ENCODE measurements around the gene EPHA7. TPM values are rescaled to one million over a fixed set of nuclear protein-coding genes. Genes with fewer than 3 reads are reported as not detected.

EPHA7 gene
- total RNA-seq, 2 experiments from 2014 or later: not detected

DNA sequence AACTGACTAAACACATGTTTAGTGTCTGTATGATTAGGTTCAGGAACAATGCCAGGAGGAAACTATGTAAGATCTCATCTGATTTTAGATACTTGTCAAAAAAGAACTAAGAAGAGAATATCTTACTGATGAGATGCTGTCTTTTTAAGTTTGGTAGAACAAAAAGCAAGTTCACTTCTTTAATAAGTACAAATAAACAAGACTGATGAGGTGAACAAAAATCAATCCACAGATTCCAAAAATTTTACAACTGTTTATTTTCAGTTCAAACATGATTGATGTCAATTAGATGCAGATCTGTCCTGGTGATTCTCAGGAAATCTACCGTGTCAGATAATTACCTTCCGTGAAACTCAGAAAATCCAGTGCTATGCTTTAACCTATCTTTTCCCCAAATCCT, 24.9 kb downstream of the EPHA7 start:
- ChIA-PET CTCF (no interaction called here), POLR2A (no interaction called here)

GRCh38 chr6:93393554-93394074, 25.7 kb downstream of the EPHA7 start:
- CTCF ChIA-PET: no interaction called here
- POLR2A ChIA-PET: no interaction called here

DNA sequence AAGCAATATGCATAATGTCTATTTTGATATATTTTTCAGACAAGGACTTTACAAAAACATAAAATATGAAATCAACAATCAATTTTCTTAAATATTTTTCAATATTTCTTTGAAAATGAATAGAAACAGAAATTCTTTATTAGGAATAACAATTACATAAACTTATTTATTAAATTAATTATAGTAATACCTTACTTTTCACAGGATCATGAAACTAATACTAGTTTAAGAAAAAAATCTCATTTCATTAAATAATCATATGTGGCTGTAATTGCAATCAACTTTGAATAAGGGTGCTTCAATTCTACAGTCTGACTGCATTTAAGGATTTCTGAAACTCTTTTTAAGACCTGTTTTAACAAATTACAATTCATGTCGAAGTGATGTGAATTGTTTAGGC, 26.6 kb downstream of the EPHA7 start:
- POLR2A ChIA-PET: no interaction called here
- CTCF ChIA-PET: no interaction called here

DNA sequence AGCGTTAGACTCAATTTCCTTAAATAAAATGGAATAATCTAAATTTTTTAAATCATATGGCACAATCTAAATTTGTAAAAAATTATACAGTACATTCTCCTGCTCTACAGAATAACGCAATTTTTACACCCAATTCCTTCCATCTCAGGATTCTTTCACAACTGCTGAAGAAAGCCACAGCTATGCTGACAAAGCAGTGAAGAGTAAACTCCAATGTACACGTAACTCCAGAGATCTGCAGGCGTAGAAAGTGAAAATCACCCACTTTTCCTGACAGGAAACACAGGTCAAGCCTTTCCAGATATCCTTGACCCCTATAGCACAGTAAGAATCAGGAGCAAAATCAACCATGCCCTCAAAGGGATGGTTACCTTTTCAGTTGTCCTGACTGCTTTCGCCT, 27.4 kb downstream of the EPHA7 start:
- ChIA-PET CTCF (no interaction called here), POLR2A (no interaction called here)

- ChIA-PET CTCF (no interaction called here), POLR2A (no interaction called here)
Observed at GRCh38 chr6:93389192-93389591, 30.2 kb downstream of the EPHA7 start.

GRCh38 chr6:93388070-93388469, 31.3 kb downstream of the EPHA7 start:
- ChIA-PET POLR2A (no interaction called here), CTCF (no interaction called here)

- ChIA-PET CTCF (no interaction called here), POLR2A (no interaction called here)
Observed at GRCh38 chr6:93376026-93376540, 43.3 kb downstream of the EPHA7 start.

DNA sequence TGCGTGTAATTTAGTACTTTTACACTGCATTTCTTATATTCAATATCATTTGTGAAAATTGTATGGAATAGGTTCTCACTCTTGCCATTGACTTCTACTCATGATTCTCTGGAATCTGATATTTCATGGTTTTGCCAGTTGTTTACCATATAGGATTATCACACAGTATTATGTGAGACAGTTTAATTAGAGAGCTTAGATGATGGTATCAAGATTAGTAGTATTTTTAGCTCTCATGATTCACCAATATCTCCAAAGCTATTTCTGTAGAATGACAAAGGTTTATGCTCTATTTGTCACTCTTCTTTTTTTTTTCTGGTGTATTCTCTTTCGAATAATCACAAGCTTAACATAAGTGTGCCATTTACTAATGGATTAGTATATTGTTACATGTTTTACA, 45.9 kb downstream of the EPHA7 start:
- POLR2A ChIA-PET: no interaction called here
- CTCF ChIA-PET: no interaction called here

DNA sequence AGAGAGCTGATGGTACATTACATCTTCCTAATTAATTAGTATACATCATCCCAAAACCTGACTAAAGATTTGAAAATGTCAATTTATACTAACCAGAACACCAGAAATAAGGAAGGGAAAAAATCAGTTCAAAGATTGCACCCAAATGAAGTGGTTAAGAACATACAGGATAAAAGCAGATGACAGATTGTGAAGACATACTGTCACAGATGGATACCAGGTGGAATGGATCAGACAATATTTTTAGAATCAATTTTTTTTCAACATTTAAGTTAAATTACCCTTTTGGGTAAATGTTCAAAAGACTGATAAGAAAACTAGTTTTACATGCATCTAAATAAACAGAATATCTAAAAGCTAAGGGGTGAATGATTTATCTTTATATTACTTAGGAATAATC, 47.6 kb downstream of the EPHA7 start:
- CTCF ChIA-PET: no interaction called here
- POLR2A ChIA-PET: no interaction called here

GRCh38 chr6:93369586-93370134, 49.7 kb downstream of the EPHA7 start:
- ChIA-PET POLR2A (no interaction called here), CTCF (no interaction called here)

DNA sequence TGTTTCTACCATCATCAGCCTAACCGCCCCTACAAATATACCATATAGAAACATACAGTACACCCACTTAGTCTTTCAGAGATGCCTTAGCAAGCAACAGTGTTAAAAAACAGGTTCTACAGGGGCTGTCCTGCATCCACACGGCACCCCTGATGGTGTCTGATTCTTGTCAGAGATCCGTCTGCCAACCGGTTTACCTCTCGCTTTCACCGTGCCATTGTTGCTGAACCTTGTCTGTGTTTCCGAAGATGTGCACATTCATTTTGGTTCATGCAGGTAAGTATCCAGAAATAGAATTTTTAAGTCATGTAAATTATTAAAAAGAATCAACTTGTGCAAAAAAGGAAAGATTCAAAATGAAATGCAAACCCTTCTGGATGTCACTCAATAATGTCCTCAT, 52.9 kb downstream of the EPHA7 start:
- CTCF ChIA-PET: no interaction called here

DNA sequence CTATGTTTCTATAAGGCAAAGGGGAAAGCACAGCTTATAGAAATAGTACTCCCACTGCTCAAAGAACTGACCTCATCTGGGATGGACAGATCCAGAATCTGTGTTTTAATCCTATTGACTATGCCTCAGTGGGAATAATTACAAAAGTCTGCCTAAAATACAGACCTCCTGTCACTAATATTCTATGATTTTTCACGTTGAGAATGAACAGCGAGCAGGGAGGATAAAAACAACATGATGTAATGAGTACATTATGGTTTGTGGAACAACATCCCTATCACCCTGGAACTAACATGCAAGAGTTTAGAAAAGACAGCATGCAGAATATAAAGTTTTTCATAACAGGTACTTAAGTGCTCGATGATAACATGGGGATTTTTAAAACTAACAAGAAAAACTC, 53.9 kb downstream of the EPHA7 start:
- ChIA-PET CTCF (no interaction called here), POLR2A (no interaction called here)

More for the DNA sequence above, 52.9 kb downstream of the EPHA7 start:
- POLR2A ChIA-PET: no interaction called here

- ChIA-PET CTCF (no interaction called here), POLR2A (no interaction called here)
Observed at GRCh38 chr6:93358435-93358834, 60.9 kb downstream of the EPHA7 start.

DNA sequence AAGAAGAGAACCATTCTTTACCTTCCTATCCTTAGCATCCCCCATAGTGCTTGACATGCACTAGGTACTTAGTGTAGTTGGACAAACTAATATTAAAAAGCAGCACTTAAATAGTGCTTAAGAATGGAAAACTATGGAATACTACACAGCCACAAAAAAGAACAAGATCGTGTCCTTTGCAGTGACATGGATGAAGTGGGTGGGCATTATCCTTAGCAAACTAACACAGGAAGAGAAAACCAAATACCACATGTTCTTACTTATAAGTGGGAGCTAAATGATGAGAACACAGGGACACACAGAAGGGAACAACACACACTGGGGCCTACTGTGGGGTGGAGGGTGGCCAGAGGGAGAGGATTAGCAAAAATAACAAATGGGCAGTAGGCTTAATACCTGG, 66.8 kb downstream of the EPHA7 start:
- POLR2A ChIA-PET: no interaction called here
- CTCF ChIA-PET: no interaction called here

GRCh38 chr6:93351222-93351621, 68.1 kb downstream of the EPHA7 start:
- CTCF ChIA-PET: no interaction called here
- POLR2A ChIA-PET: interaction anchor here (0.7 kb wide), 1 partner anchor 259 kb away, joined by 4 read pairs; no protein-coding TSS in a partner anchor

DNA sequence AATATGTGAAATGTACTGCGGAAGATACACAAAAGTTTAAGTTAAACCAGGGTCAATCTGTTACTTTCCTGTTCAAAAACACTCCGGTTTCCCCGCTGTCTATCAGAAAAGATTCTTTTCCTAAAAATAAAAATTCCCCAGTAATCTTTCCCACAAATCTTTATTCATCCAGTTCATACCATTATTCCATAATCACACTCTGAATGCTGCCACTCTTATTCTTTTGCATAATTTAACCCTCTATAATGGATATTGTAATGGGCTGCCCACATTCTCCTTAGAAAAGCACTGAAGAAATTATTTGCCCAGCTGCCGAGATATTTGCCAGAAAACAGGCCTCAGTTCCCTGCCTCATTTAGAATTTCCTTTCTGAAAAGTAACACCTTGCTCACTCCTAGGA, 68.6 kb downstream of the EPHA7 start:
- POLR2A ChIA-PET: interaction anchor here (0.7 kb wide), 1 partner anchor 259 kb away, joined by 4 read pairs; no protein-coding TSS in a partner anchor

GRCh38 chr6:93344333-93344835, 75.0 kb downstream of the EPHA7 start:
- ChIA-PET POLR2A (no interaction called here), CTCF (no interaction called here)

More for the DNA sequence above, 68.6 kb downstream of the EPHA7 start:
- CTCF ChIA-PET: no interaction called here

DNA sequence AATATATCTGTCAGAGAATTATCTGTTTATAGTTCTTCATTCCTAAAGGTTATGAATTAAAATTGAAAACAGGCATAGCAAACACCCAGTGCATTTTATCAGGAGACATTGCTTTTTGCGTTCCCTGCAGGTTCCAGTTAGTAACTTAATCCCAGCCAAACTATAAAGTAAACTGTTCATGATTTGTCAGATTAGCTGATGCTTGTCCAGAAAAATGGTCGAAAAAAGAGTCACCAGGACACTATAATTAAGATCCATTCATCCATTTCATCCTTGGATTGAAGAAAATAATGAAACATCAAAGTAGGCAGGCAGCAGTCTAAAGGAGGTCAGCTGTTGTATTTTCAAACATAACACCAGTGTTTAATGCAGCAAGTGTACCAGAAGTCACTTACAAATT, 75.9 kb downstream of the EPHA7 start:
- POLR2A ChIA-PET: no interaction called here
- CTCF ChIA-PET: no interaction called here

DNA sequence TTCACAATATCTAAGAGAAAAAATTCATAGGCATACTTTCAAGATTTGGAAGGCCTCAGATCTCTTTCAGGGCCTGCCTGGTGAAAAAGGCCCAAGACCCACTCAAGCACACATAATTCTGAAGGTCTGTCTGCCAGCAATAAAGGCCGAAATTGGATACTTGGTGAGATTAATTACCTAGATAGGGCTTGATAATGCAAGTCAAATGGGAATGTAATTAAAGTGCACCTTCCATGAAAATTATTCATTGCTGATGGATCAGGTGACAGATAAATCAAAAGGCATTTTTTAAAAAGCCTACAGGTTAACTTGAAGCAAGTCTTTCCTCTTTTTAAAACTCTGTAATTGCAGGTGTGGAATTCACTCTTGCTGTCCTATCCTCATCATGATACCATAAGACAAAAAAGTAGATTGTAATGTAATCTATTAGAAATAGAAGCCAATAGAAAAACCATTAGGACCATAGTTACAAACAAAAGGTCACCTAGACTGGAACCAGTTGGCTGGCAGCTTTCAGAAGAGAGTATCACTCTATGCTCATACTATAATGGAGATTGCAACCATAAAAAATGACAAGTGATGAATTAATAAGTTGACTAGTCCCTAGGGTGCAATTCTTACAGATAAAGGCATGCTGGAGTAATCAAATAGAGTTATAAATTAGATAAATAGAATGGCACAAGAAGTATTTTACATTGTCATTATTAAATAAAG, 77.3 kb downstream of the EPHA7 start:
- POLR2A ChIA-PET: no interaction called here
- CTCF ChIA-PET: no interaction called here

DNA sequence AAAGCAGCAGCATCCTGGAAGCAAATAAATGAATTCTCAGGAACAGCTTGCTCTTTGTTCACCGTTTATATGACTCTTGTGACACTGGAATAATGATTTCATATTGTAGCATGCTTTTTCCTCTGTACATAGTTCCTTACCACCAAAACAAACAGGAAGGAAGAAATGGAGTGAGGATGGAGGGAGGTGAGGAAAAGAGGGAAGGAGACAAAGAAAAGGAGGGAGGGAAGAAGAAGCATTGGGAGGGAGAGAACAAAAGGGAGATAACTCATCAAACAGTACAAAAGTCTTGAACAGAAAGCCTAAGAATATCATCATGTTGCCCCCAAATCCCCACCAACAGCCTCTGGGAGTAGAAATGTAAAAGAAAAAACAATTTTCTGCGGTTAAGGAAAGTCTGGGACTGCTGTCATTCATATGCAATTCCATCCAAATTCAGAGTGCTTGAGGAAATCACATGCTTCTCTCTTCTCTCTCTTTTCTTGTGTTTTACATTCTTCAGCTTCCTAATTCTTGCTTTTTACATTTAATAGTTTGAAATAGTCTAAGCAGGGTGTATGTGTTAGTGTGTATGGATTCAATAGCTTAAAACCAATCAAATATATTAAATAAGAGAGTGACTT, 81.5 kb downstream of the EPHA7 start:
- POLR2A ChIA-PET: no interaction called here
- CTCF ChIA-PET: no interaction called here

DNA sequence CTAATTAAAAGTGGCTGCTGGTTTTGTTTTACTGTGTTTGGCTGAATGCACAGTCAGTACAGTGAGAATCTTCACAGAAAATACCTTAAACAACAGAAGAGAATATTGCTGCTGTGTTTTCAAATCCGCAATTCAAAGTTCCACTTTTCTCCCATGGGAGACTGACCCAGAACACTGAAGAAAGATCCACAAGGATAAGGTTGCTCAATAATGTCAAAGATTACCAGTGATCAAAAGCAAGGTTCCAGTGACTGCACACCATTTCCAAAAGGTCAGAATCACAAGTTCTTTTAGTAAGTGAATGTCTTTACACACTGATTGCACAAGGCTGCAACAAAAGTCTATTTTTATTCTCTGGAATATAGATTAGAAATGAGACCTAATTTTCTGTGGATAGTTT, 82.3 kb downstream of the EPHA7 start:
- ChIA-PET POLR2A (no interaction called here), CTCF (no interaction called here)

All from activated CD8-positive, alpha-beta memory T cell treated with anti-CD3 and anti-CD28 coated beads for 36 hours (primary cell).